ENCODE data around the gene STUB1.

GRCh38 chr16:668519-669171 is 11.6 kb upstream of the STUB1 start:
- TF ChIP-seq CTCF (IDR thresholded peaks at IDR 0.05) (no peak), POLR2A (IDR thresholded peaks at IDR 0.05) (no peak), EP300 (IDR thresholded peaks at IDR 0.05) (no peak)

All from tibial nerve (tissue), 4 donors.